Measurements from ENCODE around the gene AIM2. TPM values are rescaled to one million over a fixed set of nuclear protein-coding genes. Genes with fewer than 3 reads are reported as not detected.

The AIM2 gene
- polyA plus RNA-seq, 2 of the 4 experiments (the other 2 are of a cell fraction) = not detected

DNA sequence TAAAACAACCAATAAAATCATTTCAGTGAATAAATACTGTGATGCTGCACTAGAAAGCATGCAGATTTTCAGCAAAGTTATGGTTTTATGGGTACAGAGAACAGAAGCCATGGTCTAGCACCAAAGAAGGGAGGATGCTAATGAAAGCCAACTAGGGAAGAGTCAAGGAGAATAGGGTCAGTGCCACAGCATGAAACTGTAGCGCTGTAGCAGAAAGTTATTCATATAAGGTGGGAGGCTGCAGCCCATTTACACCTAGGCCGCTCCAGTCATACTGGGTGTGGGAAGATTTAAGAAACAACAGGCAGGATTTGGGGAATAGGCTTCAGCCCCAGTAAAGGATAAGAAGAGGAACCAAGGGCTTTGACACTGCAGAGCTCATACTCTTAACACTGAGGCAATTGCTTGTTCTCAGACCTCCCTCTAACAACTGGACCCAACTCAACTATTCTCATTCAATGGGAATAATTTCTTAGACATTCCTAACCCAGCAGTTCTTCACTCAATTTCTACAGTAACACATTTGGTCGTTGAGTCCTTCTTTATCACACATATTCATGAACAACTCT is 62.5 kb downstream of the AIM2 start:
- no peak overlapping the region for H3K4me3 ChIP-seq
- TF ChIP-seq JUN (IDR thresholded peaks at IDR 0.05) = no peak
- TF ChIP-seq HES2 (IDR thresholded peaks at IDR 0.05) = no peak
- TF ChIP-seq, protein P1, sequence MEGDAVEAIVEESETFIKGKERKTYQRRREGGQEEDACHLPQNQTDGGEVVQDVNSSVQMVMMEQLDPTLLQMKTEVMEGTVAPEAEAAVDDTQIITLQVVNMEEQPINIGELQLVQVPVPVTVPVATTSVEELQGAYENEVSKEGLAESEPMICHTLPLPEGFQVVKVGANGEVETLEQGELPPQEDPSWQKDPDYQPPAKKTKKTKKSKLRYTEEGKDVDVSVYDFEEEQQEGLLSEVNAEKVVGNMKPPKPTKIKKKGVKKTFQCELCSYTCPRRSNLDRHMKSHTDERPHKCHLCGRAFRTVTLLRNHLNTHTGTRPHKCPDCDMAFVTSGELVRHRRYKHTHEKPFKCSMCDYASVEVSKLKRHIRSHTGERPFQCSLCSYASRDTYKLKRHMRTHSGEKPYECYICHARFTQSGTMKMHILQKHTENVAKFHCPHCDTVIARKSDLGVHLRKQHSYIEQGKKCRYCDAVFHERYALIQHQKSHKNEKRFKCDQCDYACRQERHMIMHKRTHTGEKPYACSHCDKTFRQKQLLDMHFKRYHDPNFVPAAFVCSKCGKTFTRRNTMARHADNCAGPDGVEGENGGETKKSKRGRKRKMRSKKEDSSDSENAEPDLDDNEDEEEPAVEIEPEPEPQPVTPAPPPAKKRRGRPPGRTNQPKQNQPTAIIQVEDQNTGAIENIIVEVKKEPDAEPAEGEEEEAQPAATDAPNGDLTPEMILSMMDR (IDR thresholded peaks at IDR 0.05) = no peak
- no peak for TF ChIP-seq CHD4 (IDR thresholded peaks at IDR 0.05; ENCODE audit: borderline replicate concordance)
- TF ChIP-seq E2F6 (IDR thresholded peaks at IDR 0.05; ENCODE audit: borderline replicate concordance, low read depth) = no peak
- TF ChIP-seq KDM5A (IDR thresholded peaks at IDR 0.05) = no peak
- TF ChIP-seq, protein P2, sequence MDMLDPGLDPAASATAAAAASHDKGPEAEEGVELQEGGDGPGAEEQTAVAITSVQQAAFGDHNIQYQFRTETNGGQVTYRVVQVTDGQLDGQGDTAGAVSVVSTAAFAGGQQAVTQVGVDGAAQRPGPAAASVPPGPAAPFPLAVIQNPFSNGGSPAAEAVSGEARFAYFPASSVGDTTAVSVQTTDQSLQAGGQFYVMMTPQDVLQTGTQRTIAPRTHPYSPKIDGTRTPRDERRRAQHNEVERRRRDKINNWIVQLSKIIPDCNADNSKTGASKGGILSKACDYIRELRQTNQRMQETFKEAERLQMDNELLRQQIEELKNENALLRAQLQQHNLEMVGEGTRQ (IDR thresholded peaks at IDR 0.05) = no peak
- TF ChIP-seq RARB (CRISPR knock-in tag; IDR thresholded peaks at IDR 0.05) = no peak
- TF ChIP-seq ZNF302 (CRISPR knock-in tag; IDR thresholded peaks at IDR 0.05) = no peak
- TF ChIP-seq MAFK (IDR thresholded peaks at IDR 0.05; ENCODE audit: partially characterized antibody) = no peak
- no peak for TF ChIP-seq POLR2A (IDR thresholded peaks at IDR 0.05; ENCODE audit: low read length)
- TF ChIP-seq HOXA7 (CRISPR knock-in tag; IDR thresholded peaks at IDR 0.05) = no peak
- H3K9me3 ChIP-seq = no peaks in the 10 kb centered on the region
- no peak for DNase-seq (ENCODE audit: low read depth in 1 of 2, low spot score in 1 of 2)
- FAIRE-seq = no peak
- H3K4me2 ChIP-seq = no peak overlapping the region
- ChIA-PET CTCF (no interaction called here), POLR2A (no interaction called here)
- H3K4me1 ChIP-seq = no peaks in the 10 kb centered on the region
- 54% methylated on average over 3 of the region's 3 CpGs for WGBS (ENCODE audit: missing lambda C conversion rate)
- no peak for ATAC-seq
- no peak overlapping the region for H3K27ac ChIP-seq

DNA sequence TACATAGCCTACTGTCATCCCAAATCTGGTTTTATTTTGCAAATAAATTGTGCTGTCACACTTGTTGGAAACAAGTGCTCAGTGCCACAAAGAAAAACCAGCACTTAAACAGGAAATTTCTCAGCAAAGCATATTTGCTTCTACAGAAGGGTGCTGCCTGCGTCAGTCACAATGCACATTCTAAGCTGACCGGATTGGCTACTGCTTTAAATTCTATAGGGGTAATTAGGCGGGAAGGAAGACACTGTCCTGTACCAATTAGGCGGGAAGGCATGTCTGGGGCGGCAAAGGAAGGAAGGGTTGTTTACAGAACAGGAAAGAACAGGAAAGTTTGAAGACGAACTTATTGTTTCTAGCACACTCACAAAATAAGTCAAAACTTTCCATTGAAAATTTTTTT is 64.1 kb downstream of the AIM2 start:
- H3K4me1 ChIP-seq = no peaks in the 10 kb centered on the region
- POLR2A ChIA-PET = no interaction called here

More for the DNA sequence above, 64.1 kb downstream of the AIM2 start:
- WGBS (ENCODE audit: missing lambda C conversion rate) = 52% methylated on average over 6 of the region's 6 CpGs
- FAIRE-seq (no peak), DNase-seq (ENCODE audit: low read depth in 1 of 2, low spot score in 1 of 2) (no peak), ATAC-seq (no peak)
- H3K4me2 ChIP-seq = no peak overlapping the region
- H3K9me3 ChIP-seq = no peaks in the 10 kb centered on the region
- H3K4me3 ChIP-seq = no peak overlapping the region
- CTCF ChIA-PET = no interaction called here
- H3K27ac ChIP-seq = no peak overlapping the region
- TF ChIP-seq HOXA7 (CRISPR knock-in tag; IDR thresholded peaks at IDR 0.05) (no peak), FOXS1 (CRISPR knock-in tag; IDR thresholded peaks at IDR 0.05) (no peak), TP53 (CRISPR knock-in tag; IDR thresholded peaks at IDR 0.05) (no peak), ZSCAN20 (CRISPR knock-in tag; IDR thresholded peaks at IDR 0.05) (no peak), RCOR1 (IDR thresholded peaks at IDR 0.05; ENCODE audit: low read depth, low read length) (no peak), TFCP2L1 (CRISPR knock-in tag; IDR thresholded peaks at IDR 0.05) (no peak), HOXB13 (CRISPR knock-in tag; IDR thresholded peaks at IDR 0.05; ENCODE audit: low read depth) (no peak), E2F6 (IDR thresholded peaks at IDR 0.05; ENCODE audit: borderline replicate concordance, low read depth) (no peak), KDM5A (IDR thresholded peaks at IDR 0.05) (no peak), RNF2 (IDR thresholded peaks at IDR 0.05; ENCODE audit: borderline replicate concordance, low read depth) (no peak), ESRRA (IDR thresholded peaks at IDR 0.05; ENCODE audit: borderline replicate concordance, low read length) (no peak), BCL3 (IDR thresholded peaks at IDR 0.05) (no peak), MAX (IDR thresholded peaks at IDR 0.05) (no peak), CBX2 (IDR thresholded peaks at IDR 0.05; ENCODE audit: borderline replicate concordance, low read depth) (no peak), MAZ (IDR thresholded peaks at IDR 0.05; ENCODE audit: borderline replicate concordance, low read depth, low read length) (no peak), REST (IDR thresholded peaks at IDR 0.05) (no peak), POLR2A (IDR thresholded peaks at IDR 0.05; ENCODE audit: low read length) (no peak), HES2 (IDR thresholded peaks at IDR 0.05) (no peak), HDAC2 (IDR thresholded peaks at IDR 0.05) (no peak)

Data from A549 (cell line).